ENCODE results near the gene HCLS1. TPM values are rescaled to one million over a fixed set of nuclear protein-coding genes. Genes with fewer than 3 reads are reported as not detected.

Gene HCLS1
- total and polyA plus RNA-seq, 9 of the 15 experiments (the other 6 are each of a cell fraction or from before 2014, with no cell fraction given), result 4.8 to 34.1 (median 22.0) TPM

- BruUV-seq (replicated peaks), result no TSS peak
- WGBS (ENCODE audit: insufficient coverage, low coverage, missing lambda C conversion rate), result 76% methylated on average over 6 of the region's 6 CpGs
- H3K9me1 ChIP-seq (ENCODE audit: control insufficient read depth, insufficient read depth, low read length), result no peaks in the 10 kb centered on the region
- no peak overlapping the region for H3K9ac ChIP-seq (ENCODE audit: insufficient read depth in 1 of 2, low read depth in 2 of 2, low read length in 2 of 2)
- no peaks in the 10 kb centered on the region for H3K27me3 ChIP-seq (ENCODE audit: control insufficient read depth in 2 of 2, insufficient read depth in 2 of 2, low read length in 2 of 2)
- H3K9me3 ChIP-seq (replicated peaks; ENCODE audit: control insufficient read depth, insufficient read depth, low read depth, low read length), result no peaks in the 10 kb centered on the region
- H3K4me1 ChIP-seq (replicated peaks in 1 of 2; ENCODE audit: control insufficient read depth in 2 of 2, insufficient read depth in 2 of 2, low read length in 2 of 2), result peaks cover 0 to 5% of the 10 kb centered on the region in 2 experiments; a peak in 3 of 5 replicates
- intact Hi-C loops (cut with micrococcal nuclease) (no loop called here), in situ Hi-C loops (cut with MboI) (no loop called here)
- no peak overlapping the region for H2AFZ ChIP-seq (ENCODE audit: low read depth, low read length)
- CTCF ChIA-PET (ENCODE audit: low intra/inter-chr PET ratio), result no interaction called here
- POLR2A ChIA-PET, result no interaction called here
- no peaks in the 10 kb centered on the region for H3K79me2 ChIP-seq (ENCODE audit: control insufficient read depth, insufficient read depth, low read length)
- no peak for ATAC-seq
- H3K4me2 ChIP-seq (ENCODE audit: insufficient read depth, low read length), result no peak overlapping the region
- no peak for FAIRE-seq
- DNase-seq (ENCODE audit: extremely low read depth in 1 of 4, low spot score in 3 of 4), result no peak
- H3K27ac ChIP-seq (ENCODE audit: extremely low read depth, low read depth, low read length), result no peak overlapping the region
- no peaks in the 10 kb centered on the region for H3K36me3 ChIP-seq (ENCODE audit: control insufficient read depth, insufficient read depth, low read length)
- no peaks in the 10 kb centered on the region for H4K20me1 ChIP-seq (replicated peaks; ENCODE audit: control insufficient read depth, insufficient read depth, low read length)
- no peak overlapping the region for H3K4me3 ChIP-seq
- TF ChIP-seq ELK3 (CRISPR knock-in tag; IDR thresholded peaks at IDR 0.05) (no peak), NBN (IDR thresholded peaks at IDR 0.05; ENCODE audit: low read depth) (no peak), RBM15 (IDR thresholded peaks at IDR 0.05; ENCODE audit: insufficient read depth, low read length) (no peak), SRSF9 (IDR thresholded peaks at IDR 0.05; ENCODE audit: borderline replicate concordance, low read depth, low read length) (no peak), NR1H2 (CRISPR knock-in tag; IDR thresholded peaks at IDR 0.05) (no peak), MED1 (CRISPR knock-in tag; IDR thresholded peaks at IDR 0.05; ENCODE audit: borderline replicate concordance) (no peak), ZNF12 (CRISPR knock-in tag; IDR thresholded peaks at IDR 0.05) (no peak), PCBP1 (IDR thresholded peaks at IDR 0.05; ENCODE audit: low read depth, low read length, poor library complexity, severe bottlenecking) (no peak), ZNF79 (CRISPR knock-in tag; IDR thresholded peaks at IDR 0.05; ENCODE audit: low read depth) (no peak), ZNF75A (CRISPR knock-in tag; IDR thresholded peaks at IDR 0.05) (no peak), RNF2 (IDR thresholded peaks at IDR 0.05) (no peak), ZNF695 (CRISPR knock-in tag; IDR thresholded peaks at IDR 0.05) (no peak), CAMTA2 (CRISPR knock-in tag; conservative IDR thresholded peaks at IDR 0.05) (no peak), IRF2 (CRISPR knock-in tag; IDR thresholded peaks at IDR 0.05) (no peak), CEBPG (CRISPR knock-in tag; IDR thresholded peaks at IDR 0.05) (no peak), CEBPG (tag; conservative IDR thresholded peaks at IDR 0.05 in 1 of 2, IDR thresholded peaks at IDR 0.05 in 1 of 2) (no peak), STAT6 (CRISPR knock-in tag; IDR thresholded peaks at IDR 0.05) (no peak), SMAD4 (CRISPR knock-in tag; conservative IDR thresholded peaks at IDR 0.05) (no peak), RBM22 (IDR thresholded peaks at IDR 0.05; ENCODE audit: low read depth, low read length, poor library complexity, severe bottlenecking) (no peak), TAF1 (IDR thresholded peaks at IDR 0.05; ENCODE audit: control insufficient read depth, extremely low read depth, insufficient read depth, low read length, severe bottlenecking) (no peak)
Measured at GRCh38 chr3:121658716-121659435, 1.8 kb downstream of the HCLS1 start.
